Measurements from ENCODE around the gene SERTM1.

The SERTM1 gene

GRCh38 chr13:36712770-36713169 lies 39.0 kb downstream of the SERTM1 start:
- no peak for DNase-seq

GRCh38 chr13:36713887-36714286 lies 40.1 kb downstream of the SERTM1 start:
- no peak for DNase-seq

- no peak for DNase-seq
Observed at GRCh38 chr13:36715841-36716240, 42.0 kb downstream of the SERTM1 start.

GRCh38 chr13:36717017-36717416 lies 43.2 kb downstream of the SERTM1 start:
- no peak for DNase-seq

GRCh38 chr13:36717966-36718545 lies 44.2 kb downstream of the SERTM1 start:
- no peak for DNase-seq

GRCh38 chr13:36718686-36719085 lies 44.9 kb downstream of the SERTM1 start:
- DNase-seq, result no peak

- DNase-seq, result no peak
Observed at GRCh38 chr13:36724141-36724540, 50.3 kb downstream of the SERTM1 start.

- no peak for DNase-seq
Observed at GRCh38 chr13:36725936-36726335, 52.1 kb downstream of the SERTM1 start.

- DNase-seq, result no peak
Observed at GRCh38 chr13:36728006-36728405, 54.2 kb downstream of the SERTM1 start.

GRCh38 chr13:36736119-36736726 lies 62.4 kb downstream of the SERTM1 start:
- no peak for DNase-seq

GRCh38 chr13:36737524-36738083 lies 63.8 kb downstream of the SERTM1 start:
- no peak for DNase-seq

- DNase-seq, result no peak
Observed at GRCh38 chr13:36745436-36745835, 71.6 kb downstream of the SERTM1 start.

GRCh38 chr13:36746051-36746450 lies 72.2 kb downstream of the SERTM1 start:
- DNase-seq, result no peak
